ENCODE data around the gene PARPBP.
"Not testable (repeated sequence)": the region's sequence is repeated elsewhere in the genome, so short reads cannot be mapped to it uniquely, and the experiment has no call there.

The PARPBP gene

DNA sequence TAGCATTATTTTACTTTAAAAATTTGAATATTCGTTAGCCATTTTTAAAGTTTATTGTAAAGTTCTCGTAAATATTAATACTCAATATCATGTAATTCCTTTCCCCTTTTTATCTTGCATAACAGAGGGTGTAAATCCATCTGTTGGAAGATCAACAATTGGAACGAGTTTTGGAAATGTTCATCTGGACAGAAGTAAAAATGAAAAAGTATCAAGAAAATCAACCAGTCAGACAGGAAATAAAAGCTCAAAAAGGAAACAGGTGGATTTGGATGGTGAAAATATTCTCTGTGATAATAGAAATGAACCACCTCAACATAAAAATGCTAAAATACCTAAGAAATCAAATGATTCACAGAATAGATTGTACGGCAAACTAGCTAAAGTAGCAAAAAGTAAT, 75.8 kb downstream of the PARPBP start:
- peaks cover 3% of the 10 kb centered on the region for H3K4me1 Mint-ChIP-seq (ENCODE audit: low read depth)
- no peak overlapping the region for H3K27ac Mint-ChIP-seq
- H3K9me3 Mint-ChIP-seq (ENCODE audit: low read depth): no peaks in the 10 kb centered on the region
- no peak overlapping the region for H3K4me3 Mint-ChIP-seq
- H3K27me3 Mint-ChIP-seq: no peaks in the 10 kb centered on the region
- peaks cover 5% of the 10 kb centered on the region for H3K36me3 Mint-ChIP-seq

- Mint-ChIP-seq H3K4me3 (no peak within 1 kb of the TSS), H3K9me3 (ENCODE audit: low read depth) (no peaks in the 10 kb centered on the region), H3K27ac (peak within 1 kb of the TSS; percentile 51)
These were observed 77.8 kb downstream of the PARPBP start, which contains the start of gene PMCH for GRCh38 chr12:102197789-102198188. TSS of gene PMCH (minus strand) at chr12:102197833. CDS start at chr12:102197770, 63 bp downstream.

GRCh38 chr12:102201436-102202061, 81.6 kb downstream of the PARPBP start:
- H3K27me3 Mint-ChIP-seq: no peaks in the 10 kb centered on the region
- H3K27ac Mint-ChIP-seq: no peak overlapping the region
- peaks cover 21% of the 10 kb centered on the region for H3K36me3 Mint-ChIP-seq
- peaks cover 3% of the 10 kb centered on the region for H3K4me1 Mint-ChIP-seq (ENCODE audit: low read depth)
- H3K4me3 Mint-ChIP-seq: no peak overlapping the region
- no peaks in the 10 kb centered on the region for H3K9me3 Mint-ChIP-seq (ENCODE audit: low read depth)

More at GRCh38 chr12:102197789-102198188, 77.8 kb downstream of the PARPBP start, which contains the start of gene PMCH:
- H3K27me3 Mint-ChIP-seq: no peaks in the 10 kb centered on the region
- peaks cover 3% of the 10 kb centered on the region for H3K4me1 Mint-ChIP-seq (ENCODE audit: low read depth)
- peaks cover 8% of the 10 kb centered on the region for H3K36me3 Mint-ChIP-seq

DNA sequence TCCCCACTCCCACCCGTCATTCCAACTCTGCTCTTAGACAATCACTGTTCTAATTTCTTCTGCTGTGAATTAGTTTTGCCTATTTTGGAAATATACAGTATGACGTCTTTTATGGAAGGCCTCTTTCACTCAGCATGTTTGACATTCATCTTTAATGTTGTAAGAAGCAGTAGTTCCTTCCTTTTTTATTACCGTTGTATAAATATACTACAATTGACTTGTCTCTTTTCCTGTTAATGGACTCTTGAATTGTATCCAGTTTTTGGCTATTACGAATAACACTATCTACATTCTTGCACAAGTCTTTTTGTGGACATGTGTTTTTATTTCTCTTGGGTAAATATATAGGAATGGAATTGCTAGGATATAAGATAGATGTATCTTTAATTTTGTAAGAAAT, 82.6 kb downstream of the PARPBP start:
- H3K27me3 Mint-ChIP-seq: no peaks in the 10 kb centered on the region
- H3K27ac Mint-ChIP-seq: no peak overlapping the region
- peaks cover 4% of the 10 kb centered on the region for H3K9me3 Mint-ChIP-seq (ENCODE audit: low read depth)
- H3K4me3 Mint-ChIP-seq: no peak overlapping the region
- H3K4me1 Mint-ChIP-seq (ENCODE audit: low read depth): peaks cover 3% of the 10 kb centered on the region
- peaks cover 26% of the 10 kb centered on the region for H3K36me3 Mint-ChIP-seq

GRCh38 chr12:102204025-102204424, 84.0 kb downstream of the PARPBP start:
- H3K4me3 Mint-ChIP-seq: no peak overlapping the region
- peaks cover 29% of the 10 kb centered on the region for H3K36me3 Mint-ChIP-seq
- no peaks in the 10 kb centered on the region for H3K27me3 Mint-ChIP-seq
- peaks cover 17% of the 10 kb centered on the region for H3K9me3 Mint-ChIP-seq (ENCODE audit: low read depth)
- H3K27ac Mint-ChIP-seq: peak overlapping the region; percentile 4
- no peaks in the 10 kb centered on the region for H3K4me1 Mint-ChIP-seq (ENCODE audit: low read depth)

DNA sequence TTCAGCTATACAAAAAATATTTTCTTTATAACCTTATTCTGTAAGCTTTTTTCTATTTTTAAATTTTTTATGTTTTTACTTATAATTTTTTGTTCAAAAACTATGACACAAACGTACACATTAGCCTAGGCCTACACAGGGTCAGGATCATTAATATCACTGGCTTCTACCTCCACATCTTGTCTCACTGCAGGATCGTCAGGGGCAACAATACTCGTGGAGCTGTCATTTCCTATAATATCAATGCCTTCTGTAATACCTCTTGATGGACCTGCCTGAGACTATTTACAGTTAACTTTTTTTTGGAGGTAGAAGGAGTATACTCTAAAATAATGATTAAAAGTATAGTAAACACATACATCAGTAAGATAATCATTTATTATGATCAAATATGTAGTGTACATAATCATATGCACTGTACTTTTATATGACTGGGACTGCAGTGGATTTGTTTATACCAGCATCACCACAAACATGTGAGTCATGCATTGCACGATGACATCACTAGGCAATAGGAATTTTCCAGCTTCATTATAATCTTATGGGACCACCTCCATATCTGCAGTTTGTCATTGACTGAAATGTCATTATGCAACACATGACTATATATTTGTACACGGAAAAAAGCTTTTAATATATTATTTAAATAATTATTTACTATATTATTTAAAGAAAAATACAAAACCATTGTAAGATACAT, 96.2 kb downstream of the PARPBP start:
- Mint-ChIP-seq H3K4me1 (ENCODE audit: low read depth) (no peaks in the 10 kb centered on the region), H3K36me3 (no peaks in the 10 kb centered on the region)

GRCh38 chr12:102220736-102221135, 100.8 kb downstream of the PARPBP start:
- H3K27ac Mint-ChIP-seq: no peak overlapping the region
- no peaks in the 10 kb centered on the region for H3K27me3 Mint-ChIP-seq
- H3K9me3 Mint-ChIP-seq (ENCODE audit: low read depth): peaks cover 3% of the 10 kb centered on the region
- H3K36me3 Mint-ChIP-seq: no peaks in the 10 kb centered on the region
- H3K4me1 Mint-ChIP-seq (ENCODE audit: low read depth): no peaks in the 10 kb centered on the region
- no peak overlapping the region for H3K4me3 Mint-ChIP-seq

More for the DNA sequence above, 96.2 kb downstream of the PARPBP start:
- Mint-ChIP-seq H3K9me3 (ENCODE audit: low read depth) (peaks cover 7% of the 10 kb centered on the region), H3K4me3 (no peak overlapping the region), H3K27me3 (no peaks in the 10 kb centered on the region), H3K27ac (no peak overlapping the region)

- no peak overlapping the region for H3K27ac Mint-ChIP-seq
- no peaks in the 10 kb centered on the region for H3K9me3 Mint-ChIP-seq (ENCODE audit: low read depth)
- H3K4me3 Mint-ChIP-seq: no peak overlapping the region
- H3K36me3 Mint-ChIP-seq: no peaks in the 10 kb centered on the region
- no peaks in the 10 kb centered on the region for H3K4me1 Mint-ChIP-seq (ENCODE audit: low read depth)
- peaks cover 12% of the 10 kb centered on the region for H3K27me3 Mint-ChIP-seq
These were observed 108.0 kb downstream of the PARPBP start for GRCh38 chr12:102227954-102228353.

GRCh38 chr12:102232036-102232435, 112.1 kb downstream of the PARPBP start:
- no peak overlapping the region for H3K4me3 Mint-ChIP-seq
- H3K27me3 Mint-ChIP-seq: peaks cover 14% of the 10 kb centered on the region
- no peaks in the 10 kb centered on the region for H3K4me1 Mint-ChIP-seq (ENCODE audit: low read depth)
- H3K27ac Mint-ChIP-seq: no peak overlapping the region
- no peaks in the 10 kb centered on the region for H3K36me3 Mint-ChIP-seq
- no peaks in the 10 kb centered on the region for H3K9me3 Mint-ChIP-seq (ENCODE audit: low read depth)

- Mint-ChIP-seq H3K36me3 (no peaks in the 10 kb centered on the region), H3K4me3 (no peak overlapping the region), H3K27ac (no peak overlapping the region), H3K9me3 (ENCODE audit: low read depth) (no peaks in the 10 kb centered on the region), H3K4me1 (ENCODE audit: low read depth) (no peaks in the 10 kb centered on the region), H3K27me3 (peaks cover 14% of the 10 kb centered on the region)
These were observed 112.5 kb downstream of the PARPBP start for GRCh38 chr12:102232446-102232845.

DNA sequence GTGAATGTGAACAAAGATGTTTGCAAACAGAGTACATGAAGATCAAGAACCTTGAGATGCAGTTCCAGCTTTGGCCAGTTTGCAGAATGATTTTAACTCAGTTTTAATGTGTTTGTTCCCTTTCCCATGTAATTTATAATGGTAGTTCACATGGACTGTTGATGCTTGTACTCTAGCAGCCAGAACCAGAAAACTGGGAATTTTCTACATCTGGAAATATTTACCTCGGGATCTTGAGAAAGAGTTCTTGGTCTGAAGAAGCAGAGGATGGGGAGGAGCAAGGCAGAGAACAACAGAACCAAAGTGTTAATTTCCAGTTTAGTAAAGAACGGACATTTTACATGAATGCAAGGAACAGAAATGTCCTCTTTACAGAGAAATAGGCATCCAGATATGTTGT, 114.6 kb downstream of the PARPBP start:
- no peak overlapping the region for H3K4me3 Mint-ChIP-seq
- no peaks in the 10 kb centered on the region for H3K9me3 Mint-ChIP-seq (ENCODE audit: low read depth)
- no peak overlapping the region for H3K27ac Mint-ChIP-seq
- H3K36me3 Mint-ChIP-seq: no peaks in the 10 kb centered on the region
- peaks cover 14% of the 10 kb centered on the region for H3K27me3 Mint-ChIP-seq
- H3K4me1 Mint-ChIP-seq (ENCODE audit: low read depth): no peaks in the 10 kb centered on the region

- not testable (repeated sequence) for H3K9me3 Mint-ChIP-seq (ENCODE audit: low read depth); H3K27ac Mint-ChIP-seq; H3K27me3 Mint-ChIP-seq; H3K4me3 Mint-ChIP-seq; H3K4me1 Mint-ChIP-seq (ENCODE audit: low read depth); H3K36me3 Mint-ChIP-seq
These were observed 120.9 kb downstream of the PARPBP start for GRCh38 chr12:102240859-102241258.
